Parathyroid adenoma (tissue), 2 donors: ENCODE results near the gene RIMS3.

ENCODE experiments used
- H2AFZ ChIP-seq: fragments of 300-600 bp; sonication (generic); one replicate; pipeline ENCODE4 v1.7.0; 2017; ENCODE audit warnings: antibody characterized with exemption, mild to moderate bottlenecking
- H3K27ac ChIP-seq: fragments of 300-600 bp; sonication (generic); one replicate; pipeline ENCODE4 v1.7.0; 2017
- H3K27me3 ChIP-seq: fragments of 300-600 bp; sonication (generic); one replicate; pipeline ENCODE4 v1.7.0; 2017; ENCODE audit warnings: low read length; ENCODE audit not compliant: control insufficient read depth, insufficient read depth
- H3K36me3 ChIP-seq: fragments of 300-600 bp; sonication (generic); one replicate; pipeline ENCODE4 v1.7.0; 2017; ENCODE audit warnings: low read length; ENCODE audit not compliant: control insufficient read depth, insufficient read depth
- H3K4me1 ChIP-seq: fragments of 300-600 bp; sonication (generic); one replicate; pipeline ENCODE4 v1.7.0; 2017; ENCODE audit warnings: control low read depth
- H3K4me2 ChIP-seq: fragments of 300-600 bp; sonication (generic); one replicate; pipeline ENCODE4 v1.7.0; 2017; ENCODE audit warnings: low read length
- H3K4me3 ChIP-seq: fragments of 300-600 bp; sonication (generic); one replicate; pipeline ENCODE4 v1.7.0; 2017; ENCODE audit warnings: low read depth, low read length
- H3K79me2 ChIP-seq: fragments of 300-600 bp; sonication (generic); one replicate; pipeline ENCODE4 v1.7.0; 2017; ENCODE audit warnings: control low read depth
- H3K9ac ChIP-seq: fragments of 300-600 bp; sonication (generic); one replicate; pipeline ENCODE4 v1.7.0; 2017; ENCODE audit warnings: mild to moderate bottlenecking
- H3K9me3 ChIP-seq: fragments of 300-600 bp; sonication (generic); one replicate; pipeline ENCODE4 v1.7.0; 2017; ENCODE audit warnings: low read length; ENCODE audit not compliant: control insufficient read depth
- CTCF ChIP-seq: fragments of 300-600 bp; sonication (generic); IDR thresholded peaks from one replicate; pipeline ENCODE4 v1.7.0; 2017; ENCODE audit warnings: antibody characterized with exemption, mild to moderate bottlenecking
- donor health status: primary hyperparathyroidism.

Gene RIMS3

GRCh38 chr1:40687661-40688060 lies 22.2 kb upstream of the RIMS3 start:
- Histone ChIP-seq H3K27me3 (no peaks in the 10 kb centered on the region), H3K4me3 (no peak overlapping the region), H2AFZ (no peak overlapping the region), H3K9ac (no peak overlapping the region), H3K27ac (no peak overlapping the region), H3K4me2 (no peak overlapping the region), H3K36me3 (no peaks in the 10 kb centered on the region), H3K9me3 (no peaks in the 10 kb centered on the region), H3K4me1 (no peaks in the 10 kb centered on the region), H3K79me2 (no peaks in the 10 kb centered on the region)
- no peak for TF ChIP-seq CTCF

- H3K9me3 ChIP-seq, result no peaks in the 10 kb centered on the region
- no peak overlapping the region for H3K9ac ChIP-seq
- H3K4me1 ChIP-seq, result no peaks in the 10 kb centered on the region
- no peak overlapping the region for H3K27ac ChIP-seq
- no peaks in the 10 kb centered on the region for H3K27me3 ChIP-seq
- H2AFZ ChIP-seq, result no peak overlapping the region
- no peak overlapping the region for H3K4me2 ChIP-seq
- H3K79me2 ChIP-seq, result no peaks in the 10 kb centered on the region
- TF ChIP-seq CTCF, result no peak
- H3K36me3 ChIP-seq, result no peaks in the 10 kb centered on the region
- H3K4me3 ChIP-seq, result no peak overlapping the region
Observed at GRCh38 chr1:40687059-40687458, 21.6 kb upstream of the RIMS3 start.

DNA sequence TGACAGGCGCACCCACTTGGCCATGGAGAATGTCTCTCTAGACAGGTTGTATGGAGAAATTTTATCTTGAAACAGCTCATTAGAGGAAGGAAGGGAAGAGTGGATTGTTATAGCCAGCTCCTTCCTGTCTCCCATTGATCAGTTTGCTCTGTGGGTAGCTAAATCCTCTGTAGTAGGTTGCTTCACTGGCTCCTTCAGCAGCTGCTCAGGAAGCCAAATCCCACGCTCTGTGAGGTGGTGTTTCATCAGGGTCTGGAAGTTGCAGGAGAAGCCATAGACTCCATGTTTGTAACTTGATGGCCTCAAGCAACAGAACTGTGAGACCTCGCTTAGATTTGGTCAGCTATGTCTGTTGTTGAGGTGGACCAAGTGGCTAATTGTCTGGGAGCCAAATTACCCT lies 19.2 kb upstream of the RIMS3 start:
- H3K4me2 ChIP-seq, result no peak overlapping the region
- no peaks in the 10 kb centered on the region for H3K27me3 ChIP-seq

DNA sequence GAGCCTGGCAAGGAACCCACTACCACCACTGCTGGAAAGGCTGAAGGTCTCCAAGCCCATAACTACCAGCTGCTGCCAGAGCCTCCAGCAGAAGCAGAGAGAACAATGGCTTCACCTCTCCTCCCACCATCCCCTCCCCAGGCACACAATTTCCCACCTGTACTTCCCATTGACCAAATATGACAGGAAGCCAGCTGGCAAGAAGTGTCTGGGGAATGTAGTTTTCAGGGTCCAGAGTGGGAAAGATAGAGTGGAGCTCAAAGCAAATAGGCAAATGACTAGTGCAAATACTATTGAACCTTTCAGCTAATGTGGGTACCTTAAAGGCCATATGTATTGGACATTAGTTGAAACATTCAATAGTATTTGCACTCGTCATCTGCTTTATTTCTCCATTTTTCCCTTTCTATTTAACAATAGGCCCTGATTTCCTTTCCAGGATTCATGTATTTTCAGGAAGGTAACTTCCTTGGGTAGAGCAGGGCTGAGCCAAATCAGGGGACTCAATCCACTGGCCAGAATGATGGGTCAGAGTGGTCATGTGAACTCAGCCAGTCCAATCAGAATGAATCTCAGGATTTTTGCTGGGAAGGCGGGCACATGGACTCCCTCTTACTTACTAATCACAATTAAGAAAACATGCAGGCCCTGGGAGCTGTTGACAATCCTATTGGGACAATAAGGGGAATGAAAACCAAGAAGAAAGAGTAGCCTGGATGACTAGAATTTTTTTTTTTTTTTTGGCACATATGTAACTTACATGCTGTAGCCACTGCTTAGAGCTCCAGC lies 13.9 kb upstream of the RIMS3 start:
- H2AFZ ChIP-seq, result no peak overlapping the region
- no peaks in the 10 kb centered on the region for H3K27me3 ChIP-seq
- no peak overlapping the region for H3K9ac ChIP-seq
- no peaks in the 10 kb centered on the region for H3K36me3 ChIP-seq
- no peak overlapping the region for H3K4me3 ChIP-seq
- no peaks in the 10 kb centered on the region for H3K4me1 ChIP-seq
- H3K4me2 ChIP-seq, result no peak overlapping the region
- H3K79me2 ChIP-seq, result no peaks in the 10 kb centered on the region
- no peak for TF ChIP-seq CTCF
- no peak overlapping the region for H3K27ac ChIP-seq
- no peaks in the 10 kb centered on the region for H3K9me3 ChIP-seq

More for the DNA sequence above, 19.2 kb upstream of the RIMS3 start:
- H2AFZ ChIP-seq, result no peak overlapping the region
- no peaks in the 10 kb centered on the region for H3K4me1 ChIP-seq
- H3K9ac ChIP-seq, result no peak overlapping the region
- no peaks in the 10 kb centered on the region for H3K79me2 ChIP-seq
- no peak overlapping the region for H3K27ac ChIP-seq
- no peak overlapping the region for H3K4me3 ChIP-seq
- H3K36me3 ChIP-seq, result no peaks in the 10 kb centered on the region
- TF ChIP-seq CTCF, result no peak
- H3K9me3 ChIP-seq, result no peaks in the 10 kb centered on the region

DNA sequence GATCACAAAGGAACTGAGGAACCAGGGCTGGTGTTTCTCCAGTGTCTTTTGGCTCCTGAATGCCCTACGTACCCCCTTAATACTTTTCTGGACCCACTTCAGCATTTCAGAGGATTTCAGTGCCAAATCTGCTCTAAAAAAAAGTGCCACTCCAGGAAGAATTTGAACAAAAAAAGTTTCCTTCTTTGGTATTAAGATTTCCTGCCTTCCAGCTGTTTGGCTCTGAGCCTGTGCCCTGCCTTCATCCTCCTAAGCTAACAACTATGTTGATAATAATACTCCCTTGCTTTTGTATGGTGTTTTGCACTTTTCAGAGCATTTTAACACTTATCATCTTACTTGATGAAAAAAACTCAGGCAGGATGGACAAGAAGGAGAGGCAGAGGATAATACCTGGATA lies 11.0 kb upstream of the RIMS3 start:
- no peak overlapping the region for H3K9ac ChIP-seq
- H3K27ac ChIP-seq, result no peak overlapping the region
- no peaks in the 10 kb centered on the region for H3K36me3 ChIP-seq
- no peaks in the 10 kb centered on the region for H3K27me3 ChIP-seq
- no peaks in the 10 kb centered on the region for H3K4me1 ChIP-seq
- no peaks in the 10 kb centered on the region for H3K79me2 ChIP-seq
- no peak overlapping the region for H3K4me2 ChIP-seq
- H3K4me3 ChIP-seq, result no peak overlapping the region
- H3K9me3 ChIP-seq, result no peaks in the 10 kb centered on the region
- no peak overlapping the region for H2AFZ ChIP-seq
- no peak for TF ChIP-seq CTCF
